Skin of body (tissue), 3 donors: ENCODE data around the gene AFF4. TPM values are rescaled to one million over a fixed set of nuclear protein-coding genes. Genes with fewer than 3 reads are reported as not detected.

Source experiments
- DNase-seq: peaks from one replicate; lab custom pipeline; 2025; lab: John Stamatoyannopoulos, UW
- small RNA-seq: library from RNA; depleted of rRNA; stranded (forward); fragments of <200 nt; gene quantifications from one replicate; pipeline ENCODE3, GENCODE V24; 2014; ENCODE audit warnings: low replicate concordance
- total RNA-seq: library from RNA; depleted of rRNA; stranded (reverse); fragments of >200 nt; gene quantifications from one replicate; pipeline ENCODE4 v1.2.3, GENCODE V29; 2014

Gene AFF4
- total RNA-seq, 1 donor from 2014 or later = 66.3 TPM

DNA sequence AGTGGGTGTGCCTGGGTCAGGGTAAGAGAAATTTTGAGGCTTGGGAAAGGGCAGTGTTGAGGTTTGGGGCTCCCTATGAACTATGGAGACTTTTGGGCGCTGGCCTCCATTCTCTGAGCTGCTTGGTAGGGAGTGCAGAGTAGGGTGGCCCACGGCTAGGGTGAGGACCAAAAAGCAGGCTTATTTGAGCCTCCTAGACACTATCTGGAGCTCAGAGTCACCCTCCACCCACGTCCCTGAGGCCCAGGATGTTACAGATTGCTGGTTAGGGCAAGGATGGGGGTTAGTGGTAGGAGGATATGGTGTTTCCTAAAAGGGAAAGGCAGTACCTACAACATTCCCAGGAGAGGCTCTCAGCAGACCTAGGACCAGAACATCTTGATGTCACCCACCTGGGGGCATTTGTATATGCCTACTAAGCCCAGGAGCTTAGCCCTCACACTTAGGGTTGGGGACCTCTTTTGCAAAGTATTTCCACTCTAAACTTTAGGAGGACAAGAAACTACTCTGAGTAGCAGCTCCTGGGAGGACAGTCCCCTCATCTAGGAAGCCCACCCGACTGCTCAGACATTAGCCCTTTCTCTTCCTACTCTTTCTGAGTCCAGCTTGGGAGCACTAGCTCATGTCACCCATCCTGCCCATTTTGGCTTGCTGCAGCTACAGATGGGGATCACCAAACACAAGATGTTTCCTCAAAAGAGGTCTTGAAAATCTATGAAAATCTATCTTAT, 135.3 kb downstream of the AFF4 start:
- no peak for DNase-seq

DNA sequence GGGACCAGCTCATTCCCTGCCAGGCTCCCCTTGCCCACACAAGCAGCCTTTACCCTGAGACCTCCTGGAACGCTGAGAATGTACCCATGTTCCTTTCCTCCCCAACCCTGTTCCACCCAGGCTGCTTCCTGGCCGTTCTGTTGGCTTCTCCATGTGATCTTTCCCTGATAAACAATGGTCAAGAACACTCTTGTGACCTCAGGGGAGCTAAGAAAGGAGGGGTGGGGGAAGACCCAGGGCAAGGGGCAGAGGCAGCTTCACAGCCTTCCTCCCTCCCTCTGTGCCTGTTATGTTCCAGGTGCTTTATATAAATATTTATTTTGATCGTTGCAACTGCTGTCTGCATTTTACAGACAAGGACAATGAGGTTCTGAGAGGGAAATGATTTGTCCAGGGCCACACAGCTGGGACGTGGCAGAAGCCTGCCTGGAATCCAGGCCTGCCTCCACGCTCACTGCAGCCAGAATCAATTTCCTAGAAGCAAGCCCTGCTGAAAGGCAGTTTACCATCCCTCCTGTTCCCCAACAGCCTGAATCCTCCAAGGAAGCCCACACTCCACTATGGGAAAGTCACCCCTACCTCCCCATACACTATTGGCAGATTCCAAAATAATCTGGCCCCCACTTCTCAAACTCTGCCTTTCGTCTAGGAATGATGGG, 136.9 kb downstream of the AFF4 start:
- DNase-seq = no peak

DNA sequence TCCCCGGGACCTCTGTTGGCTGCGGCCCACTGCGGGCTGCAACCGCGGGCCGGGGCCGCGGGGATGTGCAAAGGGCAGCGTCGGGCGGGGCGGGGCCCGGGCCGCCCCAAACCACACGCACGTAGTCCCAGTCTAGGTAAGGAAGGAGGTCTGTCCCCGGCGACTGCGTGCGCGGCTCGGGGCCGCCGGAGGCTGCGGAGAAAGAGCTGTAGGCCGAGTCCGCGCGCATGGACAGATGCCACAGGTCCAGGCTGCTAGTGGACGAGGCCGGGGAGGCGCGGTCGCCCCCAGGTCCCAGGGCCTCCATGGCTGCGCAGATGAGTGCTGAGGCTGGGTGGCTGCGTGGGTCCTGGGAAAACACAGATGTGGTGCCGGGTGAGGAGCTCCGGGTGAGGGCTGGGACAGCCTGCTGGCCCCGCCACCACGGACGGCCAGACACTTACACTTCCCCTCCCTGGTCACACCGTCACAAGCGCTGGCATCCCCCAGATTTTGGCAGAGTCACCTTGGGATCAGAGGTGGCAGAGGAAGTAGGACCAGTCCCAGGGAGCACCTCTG, 137.5 kb downstream of the AFF4 start:
- DNase-seq = no peak

Small RNA genes within 50 kb of the gene (small RNA-seq; reads per million reads assigned to genes)
- not detected for gene AC113410.1
- not detected for gene ATP6V0E1P1
- not detected for gene RF00019
- not detected for gene RNA5SP192

Other genes starting within 250 kb of the AFF4 start
- 12.0 TPM for gene KIF3A, start 226.1 kb downstream of the AFF4 start, total RNA-seq
- 0.30 TPM for gene CCNI2, start 216.2 kb downstream of the AFF4 start, total RNA-seq
- gene SEPTIN8, start 186.4 kb downstream of the AFF4 start, total RNA-seq = 45.1 TPM
- gene SOWAHA, start 150.3 kb downstream of the AFF4 start, total RNA-seq = 0.10 TPM
- gene SHROOM1, start 133.0 kb downstream of the AFF4 start, total RNA-seq = 1.2 TPM
- gene GDF9, start 97.2 kb downstream of the AFF4 start, total RNA-seq = 0.30 TPM
- 76.1 TPM for gene UQCRQ, start 97.0 kb downstream of the AFF4 start, total RNA-seq
- gene LEAP2, start 90.0 kb downstream of the AFF4 start, total RNA-seq = 0.79 TPM
- gene ZCCHC10, start 62.9 kb upstream of the AFF4 start, total RNA-seq = 13.8 TPM
- gene HSPA4, start 88.4 kb upstream of the AFF4 start, total RNA-seq = 58.9 TPM